HG02852 (cell line): ENCODE measurements around the gene EEIG1.
A peak's percentile ranks its signal among the peaks of the same experiment; 100 is the strongest.
"Not testable (repeated sequence)": the region's sequence is repeated elsewhere in the genome, so short reads cannot be mapped to it uniquely, and the experiment has no call there.

Experiments
- ATAC-seq: cut with Tn5 transposase; IDR thresholded peaks from one replicate; pipeline ENCODE4 v1.9.1; 2021; ENCODE audit warnings: mild to moderate bottlenecking, moderate library complexity; ENCODE audit not compliant: unreplicated experiment

Gene EEIG1

GRCh38 chr9:127980706-127981558 is at the start of gene EEIG1:
Gene EEIG1, minus strand, starts transcription at chr9:127980989. Its CDS starts 852 bp downstream, at chr9:127980137.
- peak; percentile 74 for ATAC-seq

- no peak for ATAC-seq
Measured at GRCh38 chr9:128027705-128028104, 46.9 kb upstream of the EEIG1 start.

DNA sequence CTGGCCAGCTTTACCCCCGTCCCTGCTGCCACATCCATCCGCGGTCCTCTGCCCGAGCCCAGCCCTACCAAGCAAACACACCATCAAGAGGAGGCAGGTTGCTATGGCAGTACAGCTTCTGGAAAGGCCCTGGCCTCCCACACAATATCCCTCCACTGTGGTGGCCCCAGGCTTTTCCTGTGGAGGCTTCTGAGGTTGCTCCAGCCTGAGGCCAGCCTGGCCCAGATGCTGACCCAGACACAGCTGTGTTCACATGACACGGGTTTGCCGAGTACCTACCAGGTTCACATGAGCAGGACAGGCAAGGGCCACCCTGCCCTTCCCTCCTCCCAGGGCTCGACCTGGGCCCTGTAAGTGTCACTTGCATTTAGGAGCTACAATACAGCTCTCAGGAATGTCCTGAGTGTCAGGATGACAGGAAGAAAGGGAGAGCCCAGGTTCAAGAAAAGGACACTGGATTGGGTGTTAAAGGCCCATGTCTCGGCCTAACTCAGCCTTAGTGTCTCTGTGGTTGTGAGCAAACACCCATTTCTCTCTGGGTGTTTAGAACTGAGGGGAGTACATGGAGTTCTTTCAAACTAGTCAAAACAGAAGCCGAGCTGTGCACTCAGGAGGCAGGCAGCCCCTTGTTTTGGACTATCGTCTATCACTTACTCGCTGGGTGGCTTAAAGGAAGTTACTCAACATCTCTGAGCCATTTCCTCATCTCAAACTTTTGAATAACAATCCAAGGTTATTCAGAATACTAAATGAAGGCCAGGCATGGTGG is 46.2 kb upstream of the EEIG1 start:
- ATAC-seq = no peak

GRCh38 chr9:128026255-128026772 is 45.5 kb upstream of the EEIG1 start:
- ATAC-seq = no peak

- no peak for ATAC-seq
Measured at GRCh38 chr9:128025736-128026135, 44.9 kb upstream of the EEIG1 start.

GRCh38 chr9:128024761-128025308 is 44.0 kb upstream of the EEIG1 start:
- ATAC-seq = no peak

DNA sequence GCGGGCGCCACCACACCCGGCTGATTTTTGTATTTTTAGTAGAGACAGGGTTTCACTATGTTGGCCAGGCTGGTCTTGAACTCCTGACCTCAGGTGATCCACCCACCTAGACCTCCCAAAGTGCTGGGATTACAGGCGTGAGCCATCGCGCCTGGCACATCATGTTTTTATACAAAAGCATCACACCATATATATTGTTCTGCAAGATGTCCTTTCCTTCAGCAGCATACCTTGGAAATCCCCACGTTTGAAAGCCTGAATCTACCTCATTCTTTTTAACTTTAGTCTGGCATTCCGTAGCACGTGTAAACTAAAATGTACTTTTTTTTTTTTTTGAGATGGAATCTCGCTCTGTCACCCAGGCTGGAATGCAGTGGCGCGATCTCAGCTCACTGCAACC is 42.9 kb upstream of the EEIG1 start:
- not testable (repeated sequence) for ATAC-seq

DNA sequence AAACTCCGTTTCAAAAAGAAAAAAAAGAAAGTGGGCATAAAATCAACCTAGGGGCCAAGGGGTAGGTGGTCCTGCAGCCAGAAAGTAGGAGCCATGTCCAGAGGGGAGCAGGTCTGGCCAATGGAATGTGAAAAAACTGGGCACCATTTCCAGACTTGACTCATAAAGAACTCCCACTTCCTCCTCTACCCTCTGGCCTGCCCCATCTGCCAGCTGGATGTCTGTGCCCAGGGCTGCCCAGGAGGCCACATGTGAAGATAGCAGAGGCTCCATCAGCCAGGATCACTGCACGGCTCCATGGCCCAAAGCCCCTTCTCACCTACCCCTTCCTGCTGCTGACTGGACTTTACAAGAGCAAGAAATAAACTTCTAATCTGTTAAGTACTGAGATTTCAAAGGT is 42.1 kb upstream of the EEIG1 start:
- no peak for ATAC-seq

DNA sequence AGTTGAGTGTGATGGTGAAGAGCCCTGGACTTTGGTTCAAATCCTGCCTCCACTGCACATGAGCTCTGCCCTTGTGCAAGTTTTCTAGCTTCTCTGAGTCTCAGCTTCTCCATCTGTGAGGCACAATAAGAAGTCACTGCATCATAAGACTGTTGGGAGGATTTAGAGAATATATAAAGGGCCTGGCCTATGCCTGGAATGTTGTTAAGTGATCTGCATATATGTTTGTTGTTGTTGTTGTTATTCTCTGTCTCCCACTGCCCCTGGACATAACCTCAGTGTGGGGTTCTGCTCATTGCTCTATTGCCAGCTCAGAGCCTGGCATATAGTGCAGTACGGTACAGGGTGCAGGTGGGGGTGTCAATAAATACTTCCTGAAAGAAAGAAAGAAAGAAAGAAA is 40.3 kb upstream of the EEIG1 start:
- ATAC-seq = no peak

DNA sequence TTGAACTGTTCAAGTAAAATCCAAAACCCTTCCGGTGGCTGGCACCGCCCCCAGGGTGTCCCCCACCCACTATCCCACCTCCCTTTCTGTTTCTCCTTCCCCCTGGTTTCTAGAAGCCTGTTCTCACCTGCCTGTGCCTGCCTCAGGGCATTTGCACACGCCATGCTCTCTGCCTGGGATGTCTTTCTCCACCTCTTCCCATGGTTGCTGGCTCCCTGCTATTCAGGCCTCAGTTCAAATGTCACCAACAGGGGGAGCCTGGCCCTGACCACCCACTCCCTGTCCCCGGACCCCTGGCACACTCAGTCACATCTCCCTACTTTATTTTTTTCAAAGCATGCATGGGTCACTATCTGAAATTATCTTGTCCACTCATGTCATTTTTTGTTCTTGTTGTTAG is 39.9 kb upstream of the EEIG1 start:
- no peak for ATAC-seq

GRCh38 chr9:128015696-128016095 is 34.9 kb upstream of the EEIG1 start:
- ATAC-seq = no peak

- no peak for ATAC-seq
Measured at GRCh38 chr9:128011071-128011817, 30.5 kb upstream of the EEIG1 start.

DNA sequence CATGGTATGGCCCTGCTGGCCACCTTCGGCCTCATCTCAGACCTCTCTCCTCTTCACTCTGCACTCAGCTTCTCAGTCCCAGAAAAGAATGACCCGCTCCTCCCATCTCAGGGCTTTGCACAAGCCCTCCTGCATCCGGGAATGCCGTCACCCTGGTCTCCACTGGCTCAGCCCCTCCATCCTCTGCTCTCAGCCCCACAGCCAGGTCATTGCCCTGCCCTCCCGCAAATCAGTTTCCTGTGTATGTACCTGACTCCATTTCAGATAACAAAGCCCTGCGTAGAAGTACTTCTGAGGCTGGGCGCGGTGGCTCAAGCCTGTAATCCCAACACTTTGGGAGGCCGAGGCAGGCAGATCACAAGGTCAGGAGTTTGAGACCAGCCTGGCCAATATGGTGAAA is 28.9 kb upstream of the EEIG1 start:
- no peak for ATAC-seq

DNA sequence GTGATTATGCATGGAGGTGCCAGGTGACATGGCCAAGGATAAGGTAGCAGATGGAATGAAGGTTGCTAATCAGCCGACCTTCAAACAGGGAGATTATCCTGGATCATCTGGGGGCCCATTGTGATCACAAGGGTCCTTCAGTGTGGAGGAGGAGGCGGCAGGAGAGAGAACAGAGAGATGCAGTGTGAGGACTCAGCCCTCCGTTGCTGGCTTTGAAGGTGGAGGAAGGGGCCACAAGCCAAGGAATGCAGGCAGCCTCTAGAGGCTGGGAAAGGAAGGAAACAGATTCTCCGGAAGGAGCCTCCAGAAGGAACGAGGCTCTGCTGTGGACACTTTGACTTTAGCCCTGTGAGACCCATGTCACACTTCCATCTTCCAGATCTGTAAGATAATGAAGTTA is 27.4 kb upstream of the EEIG1 start:
- no peak for ATAC-seq

DNA sequence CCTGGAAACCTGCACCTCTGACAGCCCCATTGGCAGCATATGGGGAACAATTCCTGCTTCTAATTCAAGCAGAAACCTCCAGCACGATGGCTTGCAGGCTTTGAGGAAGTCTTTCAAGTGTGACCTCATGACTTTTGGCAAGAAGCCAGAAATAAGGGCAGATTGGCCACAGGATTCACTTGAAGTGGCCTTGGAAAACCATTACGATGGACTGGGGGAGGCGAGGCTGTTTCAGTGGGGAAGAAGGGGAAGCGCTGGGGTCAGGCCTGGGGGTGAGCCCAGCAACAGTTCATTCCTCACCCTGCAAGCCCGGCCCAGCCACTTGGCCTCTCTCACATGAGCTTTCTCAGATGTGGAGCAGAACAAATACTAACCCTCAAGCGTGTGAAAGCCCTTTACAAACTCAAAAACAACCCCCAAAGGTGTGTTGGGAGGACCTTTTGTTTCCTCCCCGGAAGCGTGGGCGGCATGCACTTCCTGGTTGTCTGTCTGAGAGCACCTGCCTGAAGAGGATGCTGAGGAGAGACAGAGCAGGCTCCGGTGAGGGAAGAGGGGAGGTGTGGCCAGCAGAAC is 26.9 kb upstream of the EEIG1 start:
- ATAC-seq = peak; percentile 66

DNA sequence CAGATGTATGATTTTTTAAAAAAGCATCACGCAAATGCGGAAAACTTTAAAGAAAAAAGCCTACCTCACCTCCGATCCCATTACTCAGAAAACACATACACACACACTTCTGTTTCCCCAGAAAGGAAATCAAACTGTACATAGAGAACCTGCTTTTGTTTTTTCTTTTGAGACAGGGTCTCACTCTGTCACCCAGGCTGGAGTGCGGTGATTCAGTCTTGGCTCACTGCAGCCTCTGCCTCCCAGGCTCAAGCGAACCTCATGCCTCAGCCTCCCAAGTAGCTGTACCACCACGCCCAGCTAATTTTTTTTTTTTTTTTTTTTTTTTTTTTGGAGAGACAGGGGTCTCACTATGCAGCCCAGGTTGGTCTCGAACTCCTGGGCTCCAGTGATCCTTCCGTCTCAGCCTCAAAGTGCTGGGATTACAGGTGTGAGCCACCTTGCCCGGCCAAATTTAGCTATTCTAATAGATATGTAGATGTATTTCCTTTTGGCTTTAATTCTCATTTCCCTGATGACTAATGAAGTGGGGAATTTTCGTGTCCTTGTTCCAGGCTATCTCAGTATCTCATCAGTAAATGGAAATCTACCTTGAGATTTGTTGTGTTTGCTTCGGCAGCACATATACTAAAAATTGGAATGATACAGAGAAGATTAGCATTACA is 25.7 kb upstream of the EEIG1 start:
- no peak for ATAC-seq

GRCh38 chr9:128005923-128006322 is 25.1 kb upstream of the EEIG1 start:
- no peak for ATAC-seq

GRCh38 chr9:128003966-128004604 is 23.3 kb upstream of the EEIG1 start:
- ATAC-seq = no peak

GRCh38 chr9:128002959-128003358 is 22.2 kb upstream of the EEIG1 start:
- no peak for ATAC-seq
